T-helper 1 cell treated with Interleukin-12 subunit alpha and Interleukin-12 subunit beta and Interleukin-4 antibody, amounts not matched to agents 30 μg/mL and 1 μg/mL, for 36 hours (primary cell): ENCODE results near the gene TSPAN14.
"Not testable (repeated sequence)": the region's sequence is repeated elsewhere in the genome, so short reads cannot be mapped to it uniquely, and the experiment has no call there.

Experiments
- H3K27ac Mint-ChIP-seq: one replicate; pipeline ENCODE4 v1.8.0; 2021; ENCODE audit warnings: mild to moderate bottlenecking, mixed read lengths
- H3K27me3 Mint-ChIP-seq: one replicate; pipeline ENCODE4 v1.8.0; 2021; ENCODE audit warnings: low read depth, mixed read lengths
- H3K36me3 Mint-ChIP-seq: one replicate; pipeline ENCODE4 v1.8.0; 2021; ENCODE audit warnings: low read depth, mixed read lengths
- H3K4me1 Mint-ChIP-seq: one replicate; pipeline ENCODE4 v1.8.0; 2021; ENCODE audit warnings: low read depth, mixed read lengths
- H3K4me3 Mint-ChIP-seq: one replicate; pipeline ENCODE4 v1.8.0; 2021; ENCODE audit warnings: mild to moderate bottlenecking, moderate library complexity, mixed read lengths
- H3K9me3 Mint-ChIP-seq: one replicate; pipeline ENCODE4 v1.8.0; 2021; ENCODE audit warnings: mixed read lengths

Gene TSPAN14

DNA sequence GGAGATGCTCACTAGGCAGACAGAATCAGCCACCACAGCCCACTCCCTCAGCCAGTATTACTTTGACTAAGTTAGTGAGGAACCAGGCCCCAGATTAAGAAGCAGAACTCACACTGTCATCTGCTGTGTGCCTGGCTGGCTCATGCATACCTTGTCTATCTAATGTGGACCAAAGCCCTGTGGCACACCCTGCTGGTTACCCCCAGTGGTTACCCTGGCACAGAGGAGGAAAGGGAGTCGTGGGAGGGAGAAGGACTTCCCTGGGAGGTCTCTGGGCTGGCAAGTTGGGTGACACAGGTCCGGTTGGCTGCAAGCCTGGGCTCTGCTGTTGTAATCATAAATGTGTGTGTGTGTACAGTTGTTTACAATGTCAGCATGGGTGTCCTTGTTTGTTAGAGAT is 76.1 kb downstream of the TSPAN14 start:
- Mint-ChIP-seq H3K4me1 (peaks cover 65% of the 10 kb centered on the region), H3K9me3 (no peaks in the 10 kb centered on the region)

DNA sequence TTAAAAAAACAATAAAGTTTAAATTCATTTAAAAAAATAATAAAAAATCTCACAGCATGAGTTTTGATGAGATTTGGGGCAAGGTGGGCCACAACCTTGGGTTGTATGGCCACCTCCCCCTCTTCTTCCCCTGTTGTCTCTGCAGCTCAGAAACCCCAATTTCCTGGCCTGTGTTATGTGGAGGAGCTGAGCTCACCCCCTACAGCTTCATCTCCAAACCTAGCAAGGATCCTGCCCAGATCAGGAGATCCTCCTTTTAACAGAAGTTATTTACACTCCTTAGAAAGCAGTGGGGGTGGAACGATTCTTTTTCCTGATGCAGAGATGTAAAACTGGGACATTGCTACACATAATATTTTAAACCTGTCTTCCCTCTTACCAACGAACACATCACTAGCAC is 76.7 kb downstream of the TSPAN14 start:
- Mint-ChIP-seq H3K27ac (peak overlapping the region; percentile 87), H3K36me3 (peaks cover 18% of the 10 kb centered on the region), H3K9me3 (no peaks in the 10 kb centered on the region), H3K4me3 (peak overlapping the region; percentile 71), H3K4me1 (peaks cover 64% of the 10 kb centered on the region), H3K27me3 (no peaks in the 10 kb centered on the region)

More for the DNA sequence above, 76.1 kb downstream of the TSPAN14 start:
- H3K27me3 Mint-ChIP-seq, result no peaks in the 10 kb centered on the region
- peak overlapping the region; percentile 54 for H3K4me3 Mint-ChIP-seq
- peak overlapping the region; percentile 89 for H3K27ac Mint-ChIP-seq
- H3K36me3 Mint-ChIP-seq, result peaks cover 16% of the 10 kb centered on the region

DNA sequence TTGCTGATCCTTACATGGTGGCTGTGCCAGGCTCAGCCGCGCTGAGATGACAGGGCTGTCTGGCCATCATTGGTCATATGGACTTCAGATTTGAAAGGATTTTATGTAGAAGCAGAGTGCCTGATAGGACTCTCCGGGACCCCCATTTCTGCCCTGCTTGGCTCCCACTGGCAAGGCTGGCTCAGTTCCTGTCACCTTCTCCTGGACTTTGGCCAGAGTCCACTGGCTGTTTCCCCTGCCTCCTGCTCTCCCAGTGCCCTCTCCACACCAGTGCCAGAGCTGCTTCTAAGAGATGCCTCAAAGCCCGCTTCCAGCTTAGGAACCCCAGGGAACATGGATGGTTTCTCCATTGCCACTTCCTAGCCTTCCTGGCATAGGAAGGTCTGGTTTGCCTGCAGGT is 78.5 kb downstream of the TSPAN14 start:
- peak overlapping the region; percentile 32 for H3K4me3 Mint-ChIP-seq
- no peaks in the 10 kb centered on the region for H3K27me3 Mint-ChIP-seq
- H3K27ac Mint-ChIP-seq, result peak overlapping the region; percentile 42
- peaks cover 13% of the 10 kb centered on the region for H3K36me3 Mint-ChIP-seq
- no peaks in the 10 kb centered on the region for H3K9me3 Mint-ChIP-seq
- H3K4me1 Mint-ChIP-seq, result peaks cover 56% of the 10 kb centered on the region

DNA sequence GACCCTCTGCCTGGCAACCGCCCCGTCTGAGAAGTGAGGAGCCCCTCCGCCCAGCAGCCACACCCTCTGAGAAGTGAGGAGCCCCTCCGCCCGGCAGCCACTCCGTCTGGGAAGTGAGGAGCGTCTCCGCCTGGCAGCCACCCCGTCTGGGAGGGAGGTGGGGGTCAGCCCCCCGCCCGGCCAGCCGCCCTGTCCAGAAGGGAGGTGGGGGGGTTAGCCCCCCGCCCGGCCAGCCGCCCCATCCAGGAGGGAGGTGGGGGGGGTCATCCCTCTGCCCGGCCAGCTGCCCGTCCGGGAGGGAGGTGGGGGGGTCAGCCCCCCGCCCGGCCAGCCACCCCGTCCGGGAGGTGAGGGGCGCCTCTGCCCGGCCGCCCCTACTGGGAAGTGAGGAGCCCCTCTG is 79.9 kb downstream of the TSPAN14 start:
- not testable (repeated sequence) for H3K27me3 Mint-ChIP-seq, H3K36me3 Mint-ChIP-seq, H3K9me3 Mint-ChIP-seq, H3K27ac Mint-ChIP-seq, H3K4me3 Mint-ChIP-seq
- H3K4me1 Mint-ChIP-seq, result peaks cover 45% of the 10 kb centered on the region

DNA sequence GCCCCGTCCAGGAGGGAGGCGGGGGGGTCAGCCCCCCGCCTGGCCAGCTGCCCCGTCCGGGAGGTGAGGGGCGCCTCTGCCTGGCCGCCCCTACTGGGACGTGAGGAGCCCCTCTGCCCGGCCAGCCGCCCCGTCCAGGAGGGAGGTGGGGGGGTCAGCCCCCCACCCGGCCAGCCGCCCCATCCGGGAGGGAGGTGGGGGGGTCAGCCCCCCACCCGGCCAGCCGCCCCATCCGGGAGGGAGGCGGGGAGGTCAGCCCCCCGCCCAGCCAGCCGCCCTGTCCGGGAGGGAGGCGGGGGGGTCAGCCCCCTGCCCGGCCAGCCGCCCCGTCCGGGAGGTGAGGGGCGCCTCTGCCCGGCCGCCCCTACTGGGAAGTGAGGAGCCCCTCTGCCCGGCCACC is 80.5 kb downstream of the TSPAN14 start:
- H3K4me1 Mint-ChIP-seq, result peaks cover 41% of the 10 kb centered on the region
- H3K9me3 Mint-ChIP-seq, H3K27me3 Mint-ChIP-seq, H3K27ac Mint-ChIP-seq, H3K36me3 Mint-ChIP-seq, H3K4me3 Mint-ChIP-seq: not testable (repeated sequence)

DNA sequence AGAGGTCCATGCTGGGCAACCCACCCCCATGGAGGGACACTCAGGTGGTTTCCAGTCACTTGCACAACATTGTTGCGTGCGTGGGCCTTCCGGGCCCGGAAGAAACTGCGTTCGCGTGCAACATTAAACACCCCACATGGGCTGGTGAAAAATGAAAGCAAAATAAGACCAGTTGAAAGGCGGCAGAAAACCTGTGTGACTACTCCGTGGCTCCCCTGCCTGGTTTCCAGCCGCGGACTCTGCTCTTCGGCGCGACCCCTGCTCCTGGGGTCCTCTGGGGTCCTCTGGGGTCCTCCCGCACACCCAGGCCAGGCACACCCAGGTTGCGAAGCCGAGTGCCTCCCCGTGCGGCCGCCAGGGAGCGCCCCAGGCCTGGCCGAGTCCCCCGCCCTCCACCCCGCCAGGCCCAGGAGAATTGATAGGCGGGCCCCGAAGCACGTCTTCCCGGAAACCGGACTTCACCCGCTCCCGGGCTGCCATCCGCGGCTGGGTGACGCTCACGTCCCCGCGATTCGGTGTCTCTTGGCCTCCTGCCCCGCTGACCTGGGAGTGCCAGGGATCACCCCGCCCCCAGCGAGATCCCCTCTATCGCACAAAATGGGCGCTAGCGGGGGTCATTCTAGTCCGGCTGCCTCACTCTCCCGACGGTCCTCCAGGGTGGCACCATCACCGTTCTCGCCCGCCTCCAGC is 81.7 kb downstream of the TSPAN14 start:
- Mint-ChIP-seq H3K36me3 (peaks cover 7% of the 10 kb centered on the region), H3K4me3 (peak overlapping the region; percentile 95), H3K9me3 (no peaks in the 10 kb centered on the region), H3K27ac (peak overlapping the region; percentile 100), H3K4me1 (peaks cover 36% of the 10 kb centered on the region), H3K27me3 (no peaks in the 10 kb centered on the region)

GRCh38 chr10:80536361-80536835 is 82.3 kb downstream of the TSPAN14 start:
- Mint-ChIP-seq H3K27ac (peak overlapping the region; percentile 100), H3K36me3 (peaks cover 7% of the 10 kb centered on the region), H3K4me3 (peak overlapping the region; percentile 95), H3K4me1 (peaks cover 35% of the 10 kb centered on the region), H3K9me3 (no peaks in the 10 kb centered on the region), H3K27me3 (no peaks in the 10 kb centered on the region)

- H3K9me3 Mint-ChIP-seq, result no peaks in the 10 kb centered on the region
- peak overlapping the region; percentile 73 for H3K4me3 Mint-ChIP-seq
- peaks cover 29% of the 10 kb centered on the region for H3K4me1 Mint-ChIP-seq
- H3K27ac Mint-ChIP-seq, result peak overlapping the region; percentile 89
- H3K36me3 Mint-ChIP-seq, result peaks cover 7% of the 10 kb centered on the region
- no peaks in the 10 kb centered on the region for H3K27me3 Mint-ChIP-seq
Observed at GRCh38 chr10:80537086-80537735, 83.1 kb downstream of the TSPAN14 start.

DNA sequence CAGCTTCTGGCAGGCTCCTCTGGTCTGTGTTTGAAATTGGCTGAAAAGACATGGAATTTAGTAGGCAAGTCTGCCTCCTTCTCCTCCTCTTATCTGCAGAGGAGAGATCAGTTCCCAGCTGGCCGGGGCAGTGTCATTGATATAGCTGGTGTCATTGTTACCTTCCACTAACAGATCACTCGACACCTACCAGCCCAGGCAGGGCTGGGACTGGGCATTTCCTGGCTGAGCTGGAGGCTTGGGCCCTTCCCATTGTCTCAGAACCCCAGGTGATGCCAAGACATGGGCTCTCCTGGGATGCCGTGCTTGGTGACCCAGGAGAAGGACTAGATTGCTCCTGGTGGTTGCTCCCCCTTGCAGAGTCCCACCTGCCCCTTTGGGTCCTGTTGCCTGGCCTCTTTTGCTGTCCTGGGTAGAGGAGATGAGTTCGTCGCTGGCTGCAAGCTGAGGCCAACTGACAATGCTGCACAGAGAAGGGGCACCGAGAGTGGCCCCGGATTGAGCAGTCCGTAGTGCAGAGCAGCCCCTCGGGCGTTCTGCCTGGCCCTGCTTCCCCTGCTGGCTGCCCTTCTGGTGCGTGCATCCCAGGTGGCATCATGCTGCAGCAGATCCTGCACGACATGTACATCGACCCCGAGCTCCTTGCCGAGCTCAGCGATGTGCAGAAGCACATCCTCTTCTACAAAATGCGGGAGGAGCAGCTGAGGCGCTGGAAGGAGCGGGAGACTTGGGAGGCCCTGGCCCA is 83.8 kb downstream of the TSPAN14 start, which contains the start of gene SH2D4B:
TSS of gene SH2D4B (plus strand) at position 167 of the 745 bp plus-strand sequence. CDS start at position 597, 430 bp downstream.
- peak within 1 kb of the TSS; percentile 73 for H3K4me3 Mint-ChIP-seq
- H3K27me3 Mint-ChIP-seq, result no peaks in the 10 kb centered on the region
- H3K27ac Mint-ChIP-seq, result peak within 1 kb of the TSS; percentile 89
- no peaks in the 10 kb centered on the region for H3K9me3 Mint-ChIP-seq
- H3K4me1 Mint-ChIP-seq, result peaks cover 25% of the 10 kb centered on the region
- H3K36me3 Mint-ChIP-seq, result peaks cover 4% of the 10 kb centered on the region

GRCh38 chr10:80538481-80539185 is 84.5 kb downstream of the TSPAN14 start:
- H3K4me1 Mint-ChIP-seq, result peaks cover 24% of the 10 kb centered on the region
- no peaks in the 10 kb centered on the region for H3K9me3 Mint-ChIP-seq
- H3K27ac Mint-ChIP-seq, result no peak overlapping the region
- peaks cover 3% of the 10 kb centered on the region for H3K36me3 Mint-ChIP-seq
- no peaks in the 10 kb centered on the region for H3K27me3 Mint-ChIP-seq
- H3K4me3 Mint-ChIP-seq, result no peak overlapping the region

- Mint-ChIP-seq H3K36me3 (peaks cover 3% of the 10 kb centered on the region), H3K27ac (no peak overlapping the region), H3K27me3 (peaks cover 2% of the 10 kb centered on the region), H3K4me1 (peaks cover 24% of the 10 kb centered on the region), H3K4me3 (no peak overlapping the region), H3K9me3 (no peaks in the 10 kb centered on the region)
Observed at GRCh38 chr10:80539421-80540031, 85.4 kb downstream of the TSPAN14 start.

GRCh38 chr10:80540136-80540535 is 86.0 kb downstream of the TSPAN14 start:
- Mint-ChIP-seq H3K4me1 (peaks cover 24% of the 10 kb centered on the region), H3K4me3 (no peak overlapping the region), H3K9me3 (no peaks in the 10 kb centered on the region), H3K27ac (no peak overlapping the region), H3K27me3 (peaks cover 8% of the 10 kb centered on the region), H3K36me3 (peaks cover 3% of the 10 kb centered on the region)

DNA sequence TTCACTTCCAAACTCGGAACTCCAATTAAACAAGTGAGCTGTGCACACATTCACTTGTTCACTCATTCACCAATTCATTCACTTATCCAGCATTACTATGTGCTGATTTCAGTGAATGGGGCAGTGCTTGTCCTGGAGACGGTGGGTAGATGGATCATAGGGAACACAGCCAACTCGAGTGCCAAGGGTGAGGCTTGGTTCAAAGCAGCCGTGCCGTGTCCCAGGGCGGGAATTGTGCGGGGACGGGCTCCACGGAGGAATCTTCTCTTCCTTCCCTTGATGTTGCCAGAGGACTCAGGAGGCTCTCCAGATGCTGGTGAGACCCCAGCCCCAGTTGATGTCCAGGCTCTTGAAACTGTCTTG is 86.5 kb downstream of the TSPAN14 start:
- peaks cover 13% of the 10 kb centered on the region for H3K27me3 Mint-ChIP-seq
- H3K9me3 Mint-ChIP-seq, result no peaks in the 10 kb centered on the region
- H3K27ac Mint-ChIP-seq, result no peak overlapping the region
- H3K36me3 Mint-ChIP-seq, result no peaks in the 10 kb centered on the region
- no peak overlapping the region for H3K4me3 Mint-ChIP-seq
- peaks cover 21% of the 10 kb centered on the region for H3K4me1 Mint-ChIP-seq
